OCI-LY1 (cell line): ENCODE measurements around the gene TRPM2.

ENCODE experiments used
- H2AFZ ChIP-seq: fragments of 200-600 bp; sonication (generic), shearing (Covaris generic); 2 replicates; pipeline ENCODE4 v1.6.0; 2014; ENCODE audit warnings: antibody characterized with exemption, mild to moderate bottlenecking, low read length
- H3F3A ChIP-seq: fragments of 200-600 bp; sonication (generic), shearing (Covaris generic); 2 replicates; pipeline ENCODE4 v1.6.0; 2014; ENCODE audit warnings: mild to moderate bottlenecking, antibody characterized with exemption, low read length, moderate library complexity; ENCODE audit not compliant: insufficient read depth
- H3K27ac ChIP-seq: fragments of 200-600 bp; sonication (generic); 2 replicates; pipeline ENCODE4 v1.5.1; 2014; ENCODE audit warnings: low read length, mixed run types, mild to moderate bottlenecking, low read depth; ENCODE audit not compliant: poor library complexity, severe bottlenecking
- H3K27me3 ChIP-seq: fragments of 200-600 bp; sonication (generic); 2 replicates; pipeline ENCODE4 v1.6.0; 2014; ENCODE audit warnings: antibody characterized with exemption, mild to moderate bottlenecking, low read length, moderate library complexity; ENCODE audit not compliant: insufficient read depth
- H3K36me3 ChIP-seq: fragments of 200-600 bp; sonication (generic); 2 replicates; pipeline ENCODE4 v1.6.1; 2014; ENCODE audit warnings: mild to moderate bottlenecking, antibody characterized with exemption, low read length, moderate library complexity, mixed read lengths; ENCODE audit not compliant: insufficient read depth
- H3K4me1 ChIP-seq: fragments of 200-600 bp; sonication (generic); 2 replicates; pipeline ENCODE4 v1.5.1; 2014; ENCODE audit warnings: mild to moderate bottlenecking, low read length, moderate library complexity; ENCODE audit not compliant: insufficient read depth, severe bottlenecking
- H3K4me2 ChIP-seq: fragments of 200-600 bp; sonication (generic), shearing (Covaris generic); 2 replicates; pipeline ENCODE4 v1.6.1; 2014; ENCODE audit warnings: low read length
- H3K4me3 ChIP-seq: fragments of 200-600 bp; sonication (generic); 2 replicates; pipeline ENCODE4 v1.5.1; 2014; ENCODE audit warnings: low read length, low read depth, mild to moderate bottlenecking, mixed read lengths; ENCODE audit not compliant: poor library complexity, severe bottlenecking
- H3K79me2 ChIP-seq: fragments of 200-600 bp; shearing (Covaris generic); 2 replicates; pipeline ENCODE4 v1.6.1; 2016; ENCODE audit warnings: mixed run types, low read length, mixed read lengths; ENCODE audit not compliant: insufficient read depth
- H3K9ac ChIP-seq: fragments of 200-600 bp; sonication (generic), shearing (Covaris generic); 2 replicates; pipeline ENCODE4 v1.6.1; 2014; ENCODE audit warnings: mild to moderate bottlenecking, low read length, mixed read lengths
- H3K9me2 ChIP-seq: fragments of 200-600 bp; sonication (generic), shearing (Covaris generic); 2 replicates; pipeline ENCODE4 v1.6.1; 2014; ENCODE audit warnings: low read depth, mild to moderate bottlenecking, low read length, mixed read lengths
- H3K9me3 ChIP-seq: fragments of 200-600 bp; shearing (Covaris generic); 2 replicates; pipeline ENCODE4 v1.6.1; 2014; ENCODE audit warnings: low read length, mixed read lengths
- H4K20me1 ChIP-seq: fragments of 200-600 bp; sonication (generic), shearing (Covaris generic); 2 replicates; pipeline ENCODE4 v1.6.0; 2016; ENCODE audit warnings: mild to moderate bottlenecking, low read length; ENCODE audit not compliant: insufficient read depth
- EZH2 ChIP-seq: fragments of 200-600 bp; sonication (generic), shearing (Covaris generic); IDR thresholded peaks from 2 replicates; pipeline ENCODE4 v1.8.0; 2017; ENCODE audit warnings: borderline replicate concordance, mixed run types, mild to moderate bottlenecking, antibody characterized with exemption, low read length, moderate library complexity, mixed read lengths
- TF ChIP-seq, protein P1 (sequence below): fragments of 200-600 bp; sonication (generic), shearing (Covaris generic); IDR thresholded peaks from 2 replicates; pipeline ENCODE4 v1.5.1; 2017; ENCODE audit warnings: mild to moderate bottlenecking, antibody characterized with exemption, low read length, moderate library complexity, mixed read lengths

Gene TRPM2

DNA sequence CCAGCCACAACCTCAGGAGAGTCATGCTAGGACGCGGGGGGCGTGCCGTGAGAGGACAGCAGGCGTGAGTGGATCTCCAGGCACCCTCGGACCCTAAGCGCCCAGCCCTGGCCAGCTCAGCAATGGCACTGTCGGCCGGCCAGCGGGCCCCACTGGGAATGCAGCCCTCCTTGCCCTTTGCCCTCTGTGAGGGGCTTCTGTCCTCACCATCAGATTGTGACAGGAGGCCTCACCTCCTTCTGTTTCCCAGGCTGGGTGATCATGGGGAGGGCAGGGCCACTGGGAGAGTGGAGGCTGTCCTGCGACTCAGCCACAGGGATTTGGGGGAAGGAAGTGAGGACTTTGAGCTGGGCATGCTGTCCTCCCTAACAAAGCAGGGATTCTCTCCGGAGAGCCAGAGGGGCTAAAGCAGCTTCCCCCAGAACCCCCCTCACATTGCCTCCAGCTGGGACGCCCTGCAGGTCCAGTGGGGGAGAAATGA lies 95.3 kb downstream of the TRPM2 start:
- H3K27me3 ChIP-seq = 0 out of 2 replicates have a peak, but pooled peaks cover 8% of the 10 kb centered on the region
- H3K79me2 ChIP-seq = no peaks in the 10 kb centered on the region
- no peaks in the 10 kb centered on the region for H3K4me1 ChIP-seq
- no peak overlapping the region for H3K9ac ChIP-seq
- no peaks in the 10 kb centered on the region for H4K20me1 ChIP-seq
- TF ChIP-seq EZH2 = no peak
- TF ChIP-seq, protein P1, sequence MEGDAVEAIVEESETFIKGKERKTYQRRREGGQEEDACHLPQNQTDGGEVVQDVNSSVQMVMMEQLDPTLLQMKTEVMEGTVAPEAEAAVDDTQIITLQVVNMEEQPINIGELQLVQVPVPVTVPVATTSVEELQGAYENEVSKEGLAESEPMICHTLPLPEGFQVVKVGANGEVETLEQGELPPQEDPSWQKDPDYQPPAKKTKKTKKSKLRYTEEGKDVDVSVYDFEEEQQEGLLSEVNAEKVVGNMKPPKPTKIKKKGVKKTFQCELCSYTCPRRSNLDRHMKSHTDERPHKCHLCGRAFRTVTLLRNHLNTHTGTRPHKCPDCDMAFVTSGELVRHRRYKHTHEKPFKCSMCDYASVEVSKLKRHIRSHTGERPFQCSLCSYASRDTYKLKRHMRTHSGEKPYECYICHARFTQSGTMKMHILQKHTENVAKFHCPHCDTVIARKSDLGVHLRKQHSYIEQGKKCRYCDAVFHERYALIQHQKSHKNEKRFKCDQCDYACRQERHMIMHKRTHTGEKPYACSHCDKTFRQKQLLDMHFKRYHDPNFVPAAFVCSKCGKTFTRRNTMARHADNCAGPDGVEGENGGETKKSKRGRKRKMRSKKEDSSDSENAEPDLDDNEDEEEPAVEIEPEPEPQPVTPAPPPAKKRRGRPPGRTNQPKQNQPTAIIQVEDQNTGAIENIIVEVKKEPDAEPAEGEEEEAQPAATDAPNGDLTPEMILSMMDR = no peak
- no peaks in the 10 kb centered on the region for H3K36me3 ChIP-seq
- no peaks in the 10 kb centered on the region for H3F3A ChIP-seq
- no peak overlapping the region for H3K4me3 ChIP-seq
- no peak overlapping the region for H3K4me2 ChIP-seq
- no peak overlapping the region for H2AFZ ChIP-seq
- no peaks in the 10 kb centered on the region for H3K9me3 ChIP-seq
- H3K27ac ChIP-seq = no peak overlapping the region
- no peaks in the 10 kb centered on the region for H3K9me2 ChIP-seq

DNA sequence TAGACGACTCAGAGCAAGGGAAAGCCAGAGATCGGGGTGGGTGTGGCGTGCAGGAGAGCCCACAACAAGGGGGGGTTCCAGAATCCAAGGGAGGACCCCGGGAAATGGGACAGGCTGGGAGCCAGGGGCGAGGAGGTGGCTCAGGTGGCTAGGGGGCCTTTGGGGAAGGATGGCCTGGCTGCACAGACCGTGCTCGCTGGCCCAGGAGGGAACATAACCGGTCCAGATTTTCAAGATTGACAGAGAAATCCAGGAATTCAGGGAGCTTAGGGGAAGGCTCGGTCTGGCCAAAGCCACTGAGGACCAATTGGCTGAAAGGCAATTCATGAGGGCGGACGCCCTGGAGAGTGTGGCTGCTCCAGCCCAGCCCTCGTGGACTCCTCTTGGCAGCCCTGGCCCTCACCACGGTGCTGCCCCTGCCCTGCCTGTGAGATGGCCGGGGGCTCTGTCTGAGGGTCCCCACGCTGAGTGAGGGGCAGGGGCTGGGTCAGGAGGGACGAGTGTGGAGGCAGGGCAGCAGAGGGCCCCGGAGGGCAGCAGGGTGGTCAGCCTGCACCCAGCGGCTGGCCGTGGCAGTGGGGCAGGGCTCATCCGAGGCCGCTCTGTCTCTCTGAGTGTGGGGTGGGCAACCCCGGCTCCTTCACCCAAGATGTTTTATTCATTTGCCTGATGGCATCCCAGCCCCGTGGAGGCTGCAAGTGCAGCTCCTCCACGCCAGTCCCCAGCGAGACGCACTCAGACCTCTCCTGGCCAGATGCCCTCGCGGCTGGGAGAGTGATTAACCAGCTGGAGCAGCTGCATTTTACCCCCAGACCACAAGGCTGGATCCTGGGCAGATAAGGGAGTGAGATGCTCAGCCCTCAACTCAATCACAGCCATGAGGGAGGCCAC lies 96.3 kb downstream of the TRPM2 start:
- TF ChIP-seq EZH2 = no peak
- TF ChIP-seq, protein P1 = no peak
- no peaks in the 10 kb centered on the region for H3K79me2 ChIP-seq
- no peaks in the 10 kb centered on the region for H3K4me1 ChIP-seq
- no peaks in the 10 kb centered on the region for H4K20me1 ChIP-seq
- H3K27me3 ChIP-seq = 0 out of 2 replicates have a peak, but pooled peaks cover 8% of the 10 kb centered on the region
- H2AFZ ChIP-seq = no peak overlapping the region
- no peaks in the 10 kb centered on the region for H3F3A ChIP-seq
- no peaks in the 10 kb centered on the region for H3K36me3 ChIP-seq
- H3K9me3 ChIP-seq = peaks cover 6% of the 10 kb centered on the region; the same call in 1 of the 2 replicates
- no peaks in the 10 kb centered on the region for H3K9me2 ChIP-seq
- no peak overlapping the region for H3K4me3 ChIP-seq
- H3K9ac ChIP-seq = no peak overlapping the region
- no peak overlapping the region for H3K27ac ChIP-seq
- no peak overlapping the region for H3K4me2 ChIP-seq

DNA sequence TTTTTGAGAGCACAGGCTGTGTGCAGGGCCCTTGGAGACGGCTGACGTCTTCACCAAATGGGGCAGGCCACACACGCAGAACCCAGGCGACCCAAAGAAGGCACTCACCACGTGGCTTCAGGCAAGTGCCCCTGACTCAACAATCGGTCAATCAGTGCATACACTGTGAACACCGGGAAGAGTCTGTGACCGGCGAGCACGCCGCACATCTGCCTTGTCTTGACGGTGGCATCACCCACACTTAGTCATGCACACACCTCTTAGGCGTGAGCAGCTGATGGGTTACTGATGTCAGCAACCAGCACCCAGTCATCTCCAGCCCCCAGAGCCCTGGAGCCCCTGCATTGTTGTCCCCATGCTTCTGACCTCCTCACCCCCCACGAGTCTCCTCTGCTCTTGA lies 97.0 kb downstream of the TRPM2 start:
- TF ChIP-seq, protein P1 = no peak
- no peak for TF ChIP-seq EZH2

More for the DNA sequence above, 97.0 kb downstream of the TRPM2 start:
- no peak overlapping the region for H3K27ac ChIP-seq
- no peak overlapping the region for H3K4me3 ChIP-seq
- no peaks in the 10 kb centered on the region for H3F3A ChIP-seq
- no peaks in the 10 kb centered on the region for H3K79me2 ChIP-seq
- no peak overlapping the region for H3K9ac ChIP-seq
- 0 out of 2 replicates have a peak, but pooled peaks cover 8% of the 10 kb centered on the region for H3K27me3 ChIP-seq
- no peaks in the 10 kb centered on the region for H3K4me1 ChIP-seq
- no peak overlapping the region for H3K4me2 ChIP-seq
- no peaks in the 10 kb centered on the region for H3K36me3 ChIP-seq
- peaks cover 6% of the 10 kb centered on the region; the same call in 1 of the 2 replicates for H3K9me3 ChIP-seq
- H4K20me1 ChIP-seq = no peaks in the 10 kb centered on the region
- no peak overlapping the region for H2AFZ ChIP-seq
- H3K9me2 ChIP-seq = no peaks in the 10 kb centered on the region
